ENCODE data around the gene NT5C1A. TPM values are rescaled to one million over a fixed set of nuclear protein-coding genes. Genes with fewer than 3 reads are reported as not detected.

The NT5C1A gene
- total RNA-seq, 2 donors from 2014 or later: 0.91 TPM; not detected in 1

DNA sequence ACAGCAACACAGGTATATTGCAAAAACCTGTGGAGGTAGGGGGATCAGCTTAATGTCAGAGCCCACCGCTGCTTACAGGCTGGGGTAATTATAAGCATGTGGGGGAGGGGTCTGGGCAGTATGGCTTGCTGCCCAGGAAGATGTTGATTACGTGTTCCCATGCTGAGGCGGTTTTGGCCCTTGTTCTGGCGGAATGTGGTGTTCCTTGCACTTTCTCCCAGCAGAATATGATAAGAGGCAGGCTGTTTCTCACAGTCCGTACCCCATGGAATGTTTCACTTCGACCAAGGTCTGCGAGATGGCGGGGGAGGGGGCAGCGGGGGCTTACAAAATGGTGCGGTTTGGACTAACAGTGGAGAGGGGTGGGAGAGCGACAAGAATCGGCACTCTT lies 29.1 kb upstream of the NT5C1A start:
- DNase-seq (ENCODE audit: low spot score): no peak
- intact Hi-C loops (cut with DNase I): no loop called here
- Histone ChIP-seq H3K4me1 (replicated peaks) (no peaks in the 10 kb centered on the region), H3K27ac (no peak overlapping the region), H3K27me3 (replicated peaks; ENCODE audit: insufficient read depth) (no peaks in the 10 kb centered on the region), H3K4me3 (no peak overlapping the region), H3K36me3 (no peaks in the 10 kb centered on the region), H3K9me3 (no peaks in the 10 kb centered on the region)
- WGBS: 12% methylated on average over 12 of the region's 12 CpGs
- TF ChIP-seq POLR2AphosphoS5 (IDR thresholded peaks at IDR 0.05): no peak
- TF ChIP-seq, protein P1, sequence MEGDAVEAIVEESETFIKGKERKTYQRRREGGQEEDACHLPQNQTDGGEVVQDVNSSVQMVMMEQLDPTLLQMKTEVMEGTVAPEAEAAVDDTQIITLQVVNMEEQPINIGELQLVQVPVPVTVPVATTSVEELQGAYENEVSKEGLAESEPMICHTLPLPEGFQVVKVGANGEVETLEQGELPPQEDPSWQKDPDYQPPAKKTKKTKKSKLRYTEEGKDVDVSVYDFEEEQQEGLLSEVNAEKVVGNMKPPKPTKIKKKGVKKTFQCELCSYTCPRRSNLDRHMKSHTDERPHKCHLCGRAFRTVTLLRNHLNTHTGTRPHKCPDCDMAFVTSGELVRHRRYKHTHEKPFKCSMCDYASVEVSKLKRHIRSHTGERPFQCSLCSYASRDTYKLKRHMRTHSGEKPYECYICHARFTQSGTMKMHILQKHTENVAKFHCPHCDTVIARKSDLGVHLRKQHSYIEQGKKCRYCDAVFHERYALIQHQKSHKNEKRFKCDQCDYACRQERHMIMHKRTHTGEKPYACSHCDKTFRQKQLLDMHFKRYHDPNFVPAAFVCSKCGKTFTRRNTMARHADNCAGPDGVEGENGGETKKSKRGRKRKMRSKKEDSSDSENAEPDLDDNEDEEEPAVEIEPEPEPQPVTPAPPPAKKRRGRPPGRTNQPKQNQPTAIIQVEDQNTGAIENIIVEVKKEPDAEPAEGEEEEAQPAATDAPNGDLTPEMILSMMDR (IDR thresholded peaks at IDR 0.05): no peak
- no peak for TF ChIP-seq POLR2A (IDR thresholded peaks at IDR 0.05)

GRCh38 chr1:39700348-39700747 lies 28.4 kb upstream of the NT5C1A start:
- Histone ChIP-seq H3K36me3 (no peaks in the 10 kb centered on the region), H3K9me3 (no peaks in the 10 kb centered on the region), H3K4me1 (replicated peaks) (no peaks in the 10 kb centered on the region), H3K27me3 (replicated peaks; ENCODE audit: insufficient read depth) (no peaks in the 10 kb centered on the region), H3K27ac (no peak overlapping the region), H3K4me3 (no peak overlapping the region)
- 71% methylated on average over 3 of the region's 3 CpGs for WGBS
- DNase-seq (ENCODE audit: low spot score): no peak
- intact Hi-C loops (cut with DNase I): no loop called here
- TF ChIP-seq POLR2AphosphoS5 (IDR thresholded peaks at IDR 0.05): no peak
- TF ChIP-seq, protein P1 (IDR thresholded peaks at IDR 0.05): no peak
- TF ChIP-seq POLR2A (IDR thresholded peaks at IDR 0.05): no peak

GRCh38 chr1:39699419-39699818 lies 27.5 kb upstream of the NT5C1A start:
- WGBS: 92% methylated on average over 3 of the region's 3 CpGs

DNA sequence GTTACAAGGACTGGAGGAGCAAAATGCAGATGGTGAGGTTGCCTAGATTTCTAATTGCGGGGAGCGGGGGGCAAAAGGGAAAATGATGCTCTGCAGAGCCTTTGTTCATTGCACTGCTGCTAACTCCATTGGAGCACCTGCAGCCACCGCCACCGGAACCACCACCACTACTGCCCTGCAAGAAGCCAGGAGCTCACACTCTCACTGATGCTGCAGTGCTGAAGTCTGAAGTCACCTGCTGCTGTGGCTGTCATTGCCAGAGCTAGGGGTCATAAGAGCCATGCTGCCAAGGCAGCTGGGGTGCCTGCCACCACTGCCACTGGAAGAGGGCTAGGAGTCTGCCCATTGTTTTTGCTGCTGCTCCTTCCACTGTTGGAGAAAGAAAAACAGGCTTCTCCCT lies 26.7 kb upstream of the NT5C1A start:
- H3K36me3 ChIP-seq: no peaks in the 10 kb centered on the region
- no peak for TF ChIP-seq POLR2AphosphoS5 (IDR thresholded peaks at IDR 0.05)

More at GRCh38 chr1:39699419-39699818, 27.5 kb upstream of the NT5C1A start:
- no peak for TF ChIP-seq POLR2A (IDR thresholded peaks at IDR 0.05)
- no peak for TF ChIP-seq POLR2AphosphoS5 (IDR thresholded peaks at IDR 0.05)
- TF ChIP-seq, protein P1 (IDR thresholded peaks at IDR 0.05): no peak
- Histone ChIP-seq H3K4me1 (replicated peaks) (no peaks in the 10 kb centered on the region), H3K9me3 (no peaks in the 10 kb centered on the region), H3K4me3 (no peak overlapping the region), H3K27me3 (replicated peaks; ENCODE audit: insufficient read depth) (no peaks in the 10 kb centered on the region), H3K36me3 (no peaks in the 10 kb centered on the region), H3K27ac (no peak overlapping the region)
- intact Hi-C loops (cut with DNase I): no loop called here
- DNase-seq (ENCODE audit: low spot score): no peak

GRCh38 chr1:39696448-39696847 lies 24.5 kb upstream of the NT5C1A start:
- intact Hi-C loops (cut with DNase I): no loop called here
- TF ChIP-seq, protein P1 (IDR thresholded peaks at IDR 0.05): no peak
- no peak for TF ChIP-seq POLR2A (IDR thresholded peaks at IDR 0.05)
- no peak for TF ChIP-seq POLR2AphosphoS5 (IDR thresholded peaks at IDR 0.05)
- DNase-seq (ENCODE audit: low spot score): no peak
- H3K4me3 ChIP-seq: no peak overlapping the region
- no peaks in the 10 kb centered on the region for H3K4me1 ChIP-seq (replicated peaks)
- WGBS: 61% methylated on average over 1 of the region's 1 CpG
- no peaks in the 10 kb centered on the region for H3K27me3 ChIP-seq (replicated peaks; ENCODE audit: insufficient read depth)
- no peak overlapping the region for H3K27ac ChIP-seq
- H3K9me3 ChIP-seq: no peaks in the 10 kb centered on the region
- no peaks in the 10 kb centered on the region for H3K36me3 ChIP-seq

More for the DNA sequence above, 26.7 kb upstream of the NT5C1A start:
- intact Hi-C loops (cut with DNase I): no loop called here
- WGBS: 90% methylated on average over 4 of the region's 4 CpGs
- H3K9me3 ChIP-seq: no peaks in the 10 kb centered on the region
- H3K27ac ChIP-seq: no peak overlapping the region
- DNase-seq (ENCODE audit: low spot score): no peak
- no peaks in the 10 kb centered on the region for H3K27me3 ChIP-seq (replicated peaks; ENCODE audit: insufficient read depth)
- no peak overlapping the region for H3K4me3 ChIP-seq
- no peaks in the 10 kb centered on the region for H3K4me1 ChIP-seq (replicated peaks)
